ENCODE measurements around the gene LSS. TPM values are rescaled to one million over a fixed set of nuclear protein-coding genes. Genes with fewer than 3 reads are reported as not detected.

Gene LSS
- total and polyA plus RNA-seq, 2 of the 4 experiments (the other 2 are of a cell fraction), result 43.4 to 58.1 TPM

DNA sequence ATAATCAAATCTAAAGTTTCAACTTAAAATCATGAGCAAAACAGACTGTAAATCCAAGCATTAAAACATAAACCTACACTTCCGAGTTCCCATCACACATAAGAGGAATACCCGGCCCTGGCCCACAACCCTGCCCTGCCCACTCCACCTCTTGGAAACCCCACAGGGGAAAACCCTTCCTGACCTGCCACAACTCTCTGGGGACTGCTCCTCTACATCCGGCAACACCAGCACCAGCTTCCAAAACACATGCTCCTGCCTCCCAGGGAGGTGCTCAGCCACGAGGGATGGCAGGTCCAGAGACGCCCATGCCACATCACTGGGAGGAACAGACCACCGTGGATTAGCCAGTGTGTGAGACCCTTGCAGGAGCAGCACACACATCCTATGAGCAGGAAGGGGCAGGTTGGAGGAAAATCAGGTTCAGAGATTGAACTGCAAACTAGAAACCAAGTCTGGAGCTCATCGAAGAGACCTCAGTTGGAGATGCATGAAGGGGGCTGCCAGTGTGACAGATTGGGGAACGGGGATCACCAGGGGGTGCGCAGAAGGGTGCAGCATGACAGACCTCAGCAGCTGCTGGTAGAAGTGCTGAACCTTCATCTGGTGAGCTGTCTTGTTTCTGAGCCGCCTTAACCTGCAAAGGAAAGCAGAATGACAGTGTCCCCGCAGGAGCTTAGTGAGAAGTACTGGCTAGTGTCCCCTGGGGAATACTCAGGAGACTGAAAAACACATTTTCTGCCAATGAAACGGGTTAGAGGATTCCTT lies 25.8 kb upstream of the LSS start:
- H3K14ac ChIP-seq (replicated peaks; ENCODE audit: low read depth, low read length), result no peak overlapping the region
- no peak overlapping the region for H3K23ac ChIP-seq (ENCODE audit: low read depth, low read length)
- H3K4ac ChIP-seq (ENCODE audit: low read depth, low read length), result no peak overlapping the region
- no peak overlapping the region for H4K5ac ChIP-seq (ENCODE audit: low read depth, low read length)
- in situ Hi-C loops (cut with MboI; ENCODE audit: low sequenced_read_pairs) (no loop called here), dilution Hi-C loops (cut with HindIII; ENCODE audit: low sequenced_read_pairs, unreplicated experiment) (no loop called here), intact Hi-C loops (cut with micrococcal nuclease) (no loop called here)
- H3K9me3 ChIP-seq (ENCODE audit: control insufficient read depth, insufficient read depth, low read length), result no peaks in the 10 kb centered on the region
- H3K4me3 ChIP-seq (ENCODE audit: insufficient read depth, low read depth, low read length), result no peak overlapping the region
- no peak overlapping the region for H3K4me2 ChIP-seq (ENCODE audit: low read depth, low read length)
- H2BK15ac ChIP-seq (ENCODE audit: low read depth, low read length), result no peak overlapping the region
- peaks cover 5 to 35% of the 10 kb centered on the region in 2 experiments; a peak in 3 of 4 replicates for H3K79me1 ChIP-seq (ENCODE audit: low read depth in 1 of 2, low read length in 2 of 2)
- 91% methylated on average over 7 of the region's 12 CpGs; no CpG with 5 or more reads in 1 of the 2 experiments for WGBS, 2 experiments (ENCODE audit: extremely low coverage in 2 of 2, insufficient read length in 1 of 2)
- peaks cover 72% of the 10 kb centered on the region for H3K36me3 ChIP-seq (ENCODE audit: control insufficient read depth, insufficient read depth, low read length)
- H2AK5ac ChIP-seq (ENCODE audit: low read depth, low read length), result no peak overlapping the region
- no peak overlapping the region for H2BK20ac ChIP-seq (ENCODE audit: low read depth, low read length)
- TF ChIP-seq RCOR1 (IDR thresholded peaks at IDR 0.05; ENCODE audit: insufficient replicate concordance, low read length) (no peak), MAZ (IDR thresholded peaks at IDR 0.05; ENCODE audit: borderline replicate concordance, low read depth, low read length) (no peak), FOS (IDR thresholded peaks at IDR 0.05; ENCODE audit: low read depth, low read length) (no peak), CHD1 (IDR thresholded peaks at IDR 0.05; ENCODE audit: low read depth, low read length) (no peak), POLR2A (IDR thresholded peaks at IDR 0.05; ENCODE audit: low read depth, low read length) (no peak), RFX5 (IDR thresholded peaks at IDR 0.05; ENCODE audit: low read depth, low read length) (no peak), SMC3 (IDR thresholded peaks at IDR 0.05; ENCODE audit: low read depth, low read length) (no peak), CEBPB (IDR thresholded peaks at IDR 0.05; ENCODE audit: low read depth, low read length) (no peak), NFE2L2 (IDR thresholded peaks at IDR 0.05; ENCODE audit: low read depth, low read length) (no peak), MXI1 (IDR thresholded peaks at IDR 0.05; ENCODE audit: borderline replicate concordance, low read depth, low read length) (no peak), RAD21 (IDR thresholded peaks at IDR 0.05; ENCODE audit: low read length) (no peak), BHLHE40 (IDR thresholded peaks at IDR 0.05; ENCODE audit: low read depth, low read length) (no peak)
- TF ChIP-seq, protein P1, sequence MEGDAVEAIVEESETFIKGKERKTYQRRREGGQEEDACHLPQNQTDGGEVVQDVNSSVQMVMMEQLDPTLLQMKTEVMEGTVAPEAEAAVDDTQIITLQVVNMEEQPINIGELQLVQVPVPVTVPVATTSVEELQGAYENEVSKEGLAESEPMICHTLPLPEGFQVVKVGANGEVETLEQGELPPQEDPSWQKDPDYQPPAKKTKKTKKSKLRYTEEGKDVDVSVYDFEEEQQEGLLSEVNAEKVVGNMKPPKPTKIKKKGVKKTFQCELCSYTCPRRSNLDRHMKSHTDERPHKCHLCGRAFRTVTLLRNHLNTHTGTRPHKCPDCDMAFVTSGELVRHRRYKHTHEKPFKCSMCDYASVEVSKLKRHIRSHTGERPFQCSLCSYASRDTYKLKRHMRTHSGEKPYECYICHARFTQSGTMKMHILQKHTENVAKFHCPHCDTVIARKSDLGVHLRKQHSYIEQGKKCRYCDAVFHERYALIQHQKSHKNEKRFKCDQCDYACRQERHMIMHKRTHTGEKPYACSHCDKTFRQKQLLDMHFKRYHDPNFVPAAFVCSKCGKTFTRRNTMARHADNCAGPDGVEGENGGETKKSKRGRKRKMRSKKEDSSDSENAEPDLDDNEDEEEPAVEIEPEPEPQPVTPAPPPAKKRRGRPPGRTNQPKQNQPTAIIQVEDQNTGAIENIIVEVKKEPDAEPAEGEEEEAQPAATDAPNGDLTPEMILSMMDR (conservative IDR thresholded peaks at IDR 0.05; ENCODE audit: low read depth, low read length), result no peak
- TF ChIP-seq, protein P2, sequence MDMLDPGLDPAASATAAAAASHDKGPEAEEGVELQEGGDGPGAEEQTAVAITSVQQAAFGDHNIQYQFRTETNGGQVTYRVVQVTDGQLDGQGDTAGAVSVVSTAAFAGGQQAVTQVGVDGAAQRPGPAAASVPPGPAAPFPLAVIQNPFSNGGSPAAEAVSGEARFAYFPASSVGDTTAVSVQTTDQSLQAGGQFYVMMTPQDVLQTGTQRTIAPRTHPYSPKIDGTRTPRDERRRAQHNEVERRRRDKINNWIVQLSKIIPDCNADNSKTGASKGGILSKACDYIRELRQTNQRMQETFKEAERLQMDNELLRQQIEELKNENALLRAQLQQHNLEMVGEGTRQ (IDR thresholded peaks at IDR 0.05; ENCODE audit: low read depth, low read length), result no peak
- no peak overlapping the region for H2AK9ac ChIP-seq (replicated peaks; ENCODE audit: low read depth, low read length, poor library complexity)
- ATAC-seq (ENCODE audit: low read depth), result no peak
- ChIA-PET CTCF (no interaction called here), POLR2A (ENCODE audit: unreplicated experiment) (no interaction called here)
- no peak overlapping the region for H4K8ac ChIP-seq (ENCODE audit: low read depth in 2 of 2, low read length in 2 of 2)
- H3K27ac ChIP-seq (ENCODE audit: insufficient read depth, low read length), result no peak overlapping the region
- H4K20me1 ChIP-seq (ENCODE audit: insufficient read depth, low read length), result no peaks in the 10 kb centered on the region; the same call in none of the 2 replicates
- H3K9ac ChIP-seq (ENCODE audit: low read depth, low read length), result no peak overlapping the region
- BruUV-seq (replicated peaks), result no TSS peak
- H2AFZ ChIP-seq (replicated peaks; ENCODE audit: low read length, poor library complexity), result no peak overlapping the region
- no peaks in the 10 kb centered on the region for H3K9me1 ChIP-seq (ENCODE audit: insufficient read depth, low read length)
- no peak overlapping the region for H3K18ac ChIP-seq (ENCODE audit: low read depth, low read length)
- H2BK5ac ChIP-seq (ENCODE audit: low read depth, low read length, poor library complexity, severe bottlenecking), result no peak overlapping the region
- no peak overlapping the region for H3K56ac ChIP-seq (ENCODE audit: extremely low read depth, insufficient read depth, low read length)
- no peak overlapping the region for H4K91ac ChIP-seq (ENCODE audit: insufficient read depth, low read depth, low read length)
- H3K27me3 ChIP-seq (ENCODE audit: control insufficient read depth, insufficient read depth, low read length), result no peaks in the 10 kb centered on the region
- no peak for DNase-seq
- no peak overlapping the region for H2BK120ac ChIP-seq (ENCODE audit: low read depth, low read length)
- H3K4me1 ChIP-seq (ENCODE audit: control insufficient read depth, insufficient read depth, low read length), result no peaks in the 10 kb centered on the region
